Pancreas (tissue), 10 donors: Measurements from ENCODE around the gene PTPRK. TPM values are rescaled to one million over a fixed set of nuclear protein-coding genes. Genes with fewer than 3 reads are reported as not detected.

ENCODE experiments used
- ATAC-seq, 4 donors: fragments of 200-7000 bp; cut with Tn5 transposase; one replicate each; pipeline versions ENCODE4 v1.8.0 to v1.9.1; 2020; ENCODE audit warnings: mild to moderate bottlenecking in 4 of 4, moderate library complexity in 4 of 4
- DNase-seq, 6 donors: peaks; one replicate each; pipeline ENCODE4 v3.0.0-alpha.2; 2020
- FAIRE-seq: peaks from 2 replicates; lab custom pipeline; 2012; peaks lifted over from hg19 to GRCh38; lab: Jason Lieb, UNC
- H3K27ac ChIP-seq, 4 donors: fragments of 200-600 bp; sonication (generic); 1 replicate in 3 of 4; 2 replicates in 1 of 4; pipeline versions ENCODE4 v1.5.0 to v1.8.0; 2020
- H3K27me3 ChIP-seq, 4 donors: fragments of 200-600 bp; one replicate each; pipeline ENCODE4 v1.8.0; 2021
- H3K36me3 ChIP-seq, 3 donors: fragments of 200-600 bp; sonication (generic) in 1 of 3; one replicate each; pipeline versions ENCODE4 v1.5.0 to v1.8.0; 2020 to 2021
- H3K4me1 ChIP-seq, 3 donors: fragments of 200-600 bp; one replicate each; pipeline ENCODE4 v1.8.0; 2021
- H3K4me3 ChIP-seq, 4 donors: fragments of 200-600 bp; sonication (generic) in 2 of 4; one replicate each; pipeline versions ENCODE4 v1.5.0 to v1.8.0; 2020 to 2021
- H3K9me3 ChIP-seq, 4 donors: fragments of 200-600 bp; one replicate each; pipeline ENCODE4 v1.8.0; 2021
- WGBS, 2 donors: extraction: QIAGEN DNeasy Blood & Tissue Kit; methylation state at CpG; one replicate each; pipeline ENCODE4 v1.1.7; 2013; 5-methylcytosine and 5-hydroxymethylcytosine counted together
- intact Hi-C, 3 donors: fragments of 100-400 bp; cut with DNase I; formaldehyde crosslinking; loops; one replicate each; pipeline versions ENCODE4 v1.11.1 to v1.14.2; 2022
- polyA plus RNA-seq, 2 donors: library from polyadenylated mRNA; stranded (reverse); fragments of 200-250 nt; gene quantifications; one replicate each; pipeline ENCODE4 v1.2.3, GENCODE V29; 2013
- total RNA-seq, 6 donors: library from RNA; stranded (reverse); fragmentation: NEBNext Ultra II Directional in 4 of 6; extraction: Animal tissue kit (Norgen Biotek cat#: 25700) in 4 of 6; gene quantifications; one replicate each; pipeline versions ENCODE4 v1.2.1 to v1.2.4, GENCODE V29; 2021 to 2023
- TF ChIP-seq, protein P1 (sequence below), 4 donors: fragments of 200-600 bp; sonication (generic) in 3 of 4; IDR thresholded peaks; one replicate each; pipeline versions ENCODE4 v1.5.0 to v1.8.0; 2021; ENCODE audit warnings: antibody characterized with exemption in 4 of 4
- donor health status: healthy with polysubstance abuse.
- donor health status: DM: no; HTN: no; CAD: no; lungs with moderate emphysema.
- donor health status: DM: no; HTN: no; CAD: no.
- donor health status: control.
- donor health status: control.
- donor health status: Bipolar disorder and iron deficiency.
- donor health status: DM: yes; HTN: yes; CAD: no.
- donor health status: DM: no; HTN: no; CAD: no.
- donor health status: DM: no; HTN: no; CAD: no.
- donor health status: DM: yes; HTN: yes; CAD: no.

PTPRK gene
- total and polyA plus RNA-seq, 8 donors: 10.5 to 72.7 (median 51.7) TPM

DNA sequence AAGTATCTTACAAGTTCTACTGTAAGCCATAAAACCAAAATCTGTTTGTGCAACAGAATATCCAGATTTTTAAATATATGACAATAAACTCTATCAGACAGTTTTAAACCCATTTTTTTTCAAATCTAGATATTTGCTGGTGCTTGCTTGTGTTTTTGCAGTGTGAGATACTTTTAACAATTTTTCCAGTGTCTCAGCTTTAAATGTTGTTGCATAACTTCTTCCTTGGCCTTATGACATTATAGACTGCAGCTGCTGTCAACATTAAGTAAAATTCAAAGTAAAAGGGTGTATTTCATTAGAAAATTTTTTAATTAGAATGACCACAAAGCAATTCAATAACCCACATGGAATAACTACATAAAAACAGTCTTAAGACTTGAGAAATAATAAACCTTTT lies 139.5 kb downstream of the PTPRK start:
- ATAC-seq (peak in 1 of 4 donors; percentile 24), DNase-seq (no peak), FAIRE-seq (no peak)
- TF ChIP-seq, protein P1, sequence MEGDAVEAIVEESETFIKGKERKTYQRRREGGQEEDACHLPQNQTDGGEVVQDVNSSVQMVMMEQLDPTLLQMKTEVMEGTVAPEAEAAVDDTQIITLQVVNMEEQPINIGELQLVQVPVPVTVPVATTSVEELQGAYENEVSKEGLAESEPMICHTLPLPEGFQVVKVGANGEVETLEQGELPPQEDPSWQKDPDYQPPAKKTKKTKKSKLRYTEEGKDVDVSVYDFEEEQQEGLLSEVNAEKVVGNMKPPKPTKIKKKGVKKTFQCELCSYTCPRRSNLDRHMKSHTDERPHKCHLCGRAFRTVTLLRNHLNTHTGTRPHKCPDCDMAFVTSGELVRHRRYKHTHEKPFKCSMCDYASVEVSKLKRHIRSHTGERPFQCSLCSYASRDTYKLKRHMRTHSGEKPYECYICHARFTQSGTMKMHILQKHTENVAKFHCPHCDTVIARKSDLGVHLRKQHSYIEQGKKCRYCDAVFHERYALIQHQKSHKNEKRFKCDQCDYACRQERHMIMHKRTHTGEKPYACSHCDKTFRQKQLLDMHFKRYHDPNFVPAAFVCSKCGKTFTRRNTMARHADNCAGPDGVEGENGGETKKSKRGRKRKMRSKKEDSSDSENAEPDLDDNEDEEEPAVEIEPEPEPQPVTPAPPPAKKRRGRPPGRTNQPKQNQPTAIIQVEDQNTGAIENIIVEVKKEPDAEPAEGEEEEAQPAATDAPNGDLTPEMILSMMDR (IDR thresholded peaks at IDR 0.05): no peak
- Histone ChIP-seq H3K4me1 (peaks cover 8 to 10% (median 10%) of the 10 kb centered on the region in 3 donors), H3K36me3 (peaks cover 0 to 6% (median 0%) of the 10 kb centered on the region in 3 donors), H3K27me3 (no peaks in the 10 kb centered on the region), H3K9me3 (no peaks in the 10 kb centered on the region), H3K4me3 (no peak overlapping the region), H3K27ac (no peak overlapping the region)
- intact Hi-C loops: no loop called here

DNA sequence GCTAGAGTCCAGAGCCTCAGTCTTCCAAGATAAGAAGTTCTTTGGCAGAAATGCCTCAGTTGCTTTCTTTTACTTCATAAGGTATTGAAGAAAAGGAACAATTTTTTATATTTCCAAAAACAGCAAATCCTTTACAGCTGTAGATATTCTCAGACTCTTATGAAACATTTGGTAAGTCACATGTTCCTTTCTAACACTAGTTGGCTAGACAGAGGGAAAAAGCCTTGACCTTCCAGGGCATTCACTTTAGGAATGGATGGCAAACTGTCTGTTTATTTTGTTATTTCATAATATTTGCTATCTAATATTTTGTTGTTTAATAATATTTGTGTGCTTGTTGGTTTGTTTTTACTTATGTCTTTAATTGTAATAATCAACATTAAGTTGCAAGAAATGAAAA lies 140.8 kb downstream of the PTPRK start:
- H3K27ac ChIP-seq: peak overlapping the region in 2 of 4 donors; percentile 38 to 55
- ATAC-seq (peak; percentile 60 to 87 (median 82)), FAIRE-seq (no peak)

DNA sequence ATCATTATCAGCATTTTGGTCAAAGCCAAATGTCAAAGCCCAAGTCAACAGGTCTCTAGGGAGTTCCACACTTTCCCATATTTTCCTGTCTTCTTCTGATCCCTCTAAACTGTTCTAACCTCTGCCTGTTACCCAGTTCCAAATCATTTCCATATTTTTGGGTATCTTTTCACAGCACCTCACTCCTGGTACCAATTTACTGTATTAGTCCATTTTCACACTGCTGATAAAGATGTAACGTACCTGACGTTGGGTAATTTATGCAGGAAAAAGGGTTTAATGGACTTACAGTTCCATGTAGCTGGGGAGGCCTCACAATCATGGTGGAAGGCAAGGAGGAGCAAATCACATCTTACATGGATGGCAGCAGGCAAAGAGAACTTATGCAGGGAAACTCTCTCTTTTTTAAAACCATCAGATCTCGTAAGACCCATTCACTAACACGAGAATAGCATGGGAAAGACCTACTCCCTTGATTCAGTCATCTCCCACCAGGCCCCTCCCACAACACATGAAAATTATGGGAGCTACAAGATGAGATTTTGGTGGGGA lies 143.4 kb downstream of the PTPRK start:
- 95 to 98% methylated on average over 4 of the region's 4 CpGs for WGBS, 2 donors
- FAIRE-seq: no peak
- H3K9me3 ChIP-seq: no peaks in the 10 kb centered on the region
- no peak overlapping the region for H3K4me3 ChIP-seq
- H3K36me3 ChIP-seq: peaks cover 0 to 6% (median 0%) of the 10 kb centered on the region in 3 donors
- no peaks in the 10 kb centered on the region for H3K27me3 ChIP-seq
- TF ChIP-seq, protein P1 (IDR thresholded peaks at IDR 0.05): no peak
- no peak for DNase-seq
- no peak for ATAC-seq
- H3K4me1 ChIP-seq: peaks cover 8 to 13% (median 10%) of the 10 kb centered on the region in 3 donors
- no peak overlapping the region for H3K27ac ChIP-seq
- intact Hi-C loops: no loop called here

More for the DNA sequence above, 140.8 kb downstream of the PTPRK start:
- Histone ChIP-seq H3K4me3 (no peak overlapping the region), H3K27me3 (no peaks in the 10 kb centered on the region), H3K9me3 (no peaks in the 10 kb centered on the region), H3K4me1 (peaks cover 8 to 10% (median 10%) of the 10 kb centered on the region in 3 donors), H3K36me3 (peaks cover 0 to 6% (median 0%) of the 10 kb centered on the region in 3 donors)
- TF ChIP-seq, protein P1 (IDR thresholded peaks at IDR 0.05): no peak
- intact Hi-C loops: no loop called here
- peak in 1 of 6 donors; percentile 19 for DNase-seq

DNA sequence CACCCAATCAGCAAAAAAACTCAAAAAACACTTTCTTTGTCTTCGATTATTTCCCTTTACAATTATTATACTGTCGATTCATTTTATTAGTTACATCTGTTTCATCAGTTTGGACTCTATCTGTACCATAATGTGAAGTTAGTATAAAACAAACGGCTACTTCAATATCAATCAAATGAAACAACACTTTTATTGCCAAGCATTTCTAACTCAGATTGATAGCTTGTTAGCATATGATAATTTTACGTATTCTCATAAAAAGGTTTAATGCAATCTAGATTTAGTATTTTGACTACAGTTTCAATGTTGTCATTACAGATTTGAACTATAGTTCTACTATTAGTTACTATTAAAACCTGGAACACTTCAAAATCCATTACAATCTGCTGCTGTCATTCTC lies 149.3 kb downstream of the PTPRK start:
- FAIRE-seq (no peak), DNase-seq (no peak), ATAC-seq (no peak)
- 67 to 69% methylated on average over 4 of the region's 4 CpGs for WGBS, 2 donors
- Histone ChIP-seq H3K27me3 (no peaks in the 10 kb centered on the region), H3K36me3 (no peaks in the 10 kb centered on the region), H3K4me1 (peaks cover 9 to 24% (median 19%) of the 10 kb centered on the region in 3 donors), H3K4me3 (no peak overlapping the region), H3K9me3 (no peaks in the 10 kb centered on the region), H3K27ac (no peak overlapping the region)
- TF ChIP-seq, protein P1 (IDR thresholded peaks at IDR 0.05): no peak
- intact Hi-C loops: no loop called here

DNA sequence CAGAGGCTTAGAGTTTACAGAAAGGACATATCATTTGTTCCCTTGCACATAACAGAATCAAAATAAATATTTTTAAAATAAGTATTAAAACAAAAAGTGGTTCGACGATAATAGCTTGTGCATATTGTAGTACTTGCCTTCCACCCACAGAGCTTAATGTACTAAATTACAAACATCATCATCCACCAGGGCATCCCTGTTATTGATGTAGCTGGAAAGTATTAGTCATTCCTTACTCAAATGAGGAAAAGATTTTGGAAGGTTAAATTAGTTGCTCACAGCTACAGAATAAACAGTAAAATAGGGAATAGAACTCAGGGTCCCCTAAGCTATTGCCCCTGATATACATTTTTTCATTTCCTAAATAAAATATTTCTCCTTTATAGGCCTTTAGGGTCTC lies 150.3 kb downstream of the PTPRK start:
- 41 to 42% methylated on average over 2 of the region's 2 CpGs for WGBS, 2 donors
- FAIRE-seq (no peak), ATAC-seq (peak in 2 of 4 donors; percentile 49 to 71), DNase-seq (no peak)
- no peak overlapping the region for H3K27ac ChIP-seq
- H3K4me3 ChIP-seq: no peak overlapping the region
- intact Hi-C loops: no loop called here
- no peaks in the 10 kb centered on the region for H3K27me3 ChIP-seq
- H3K4me1 ChIP-seq: peaks cover 12 to 34% (median 28%) of the 10 kb centered on the region in 3 donors
- no peaks in the 10 kb centered on the region for H3K36me3 ChIP-seq
- TF ChIP-seq, protein P1 (IDR thresholded peaks at IDR 0.05): no peak
- no peaks in the 10 kb centered on the region for H3K9me3 ChIP-seq
